ENCODE results near the gene SIVA1.

SIVA1 gene

DNA sequence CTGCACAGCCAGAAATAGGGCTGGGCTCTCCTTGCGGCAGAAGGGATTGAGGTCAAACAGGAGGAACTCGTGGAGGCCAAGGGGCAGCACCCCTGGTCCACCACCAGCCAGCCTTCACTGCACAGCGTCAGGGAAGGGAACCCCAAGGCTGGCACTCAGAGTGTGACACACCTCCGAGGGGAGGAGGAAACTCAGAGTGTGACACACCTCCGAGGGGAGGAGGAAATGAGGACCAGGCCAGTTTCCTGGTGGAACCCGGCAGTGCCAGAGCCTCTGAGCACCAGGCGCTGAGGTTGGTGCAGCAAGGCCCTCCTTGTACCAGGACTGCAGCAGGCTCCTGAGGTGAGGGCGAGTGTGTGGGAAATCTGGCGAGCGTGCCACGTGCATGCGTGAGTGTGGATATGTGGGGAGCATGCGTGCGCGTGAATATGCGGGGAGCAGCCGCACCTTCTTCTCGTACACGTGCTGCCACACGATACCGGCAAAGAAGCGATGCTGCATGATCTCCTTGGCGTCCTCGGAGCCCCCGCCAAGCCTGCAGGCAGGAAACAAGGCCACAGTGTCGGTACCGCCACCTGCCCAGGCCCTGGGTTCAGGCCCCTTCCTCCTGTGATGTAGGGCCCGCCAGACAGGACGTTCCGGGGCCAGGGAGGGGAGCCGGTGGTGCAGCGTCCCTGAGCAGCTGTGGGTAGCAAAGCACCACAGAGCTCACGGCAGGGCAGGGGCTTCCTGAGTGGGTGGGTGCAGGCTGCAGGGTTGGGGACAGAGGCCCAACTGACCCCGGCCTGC is 19.2 kb downstream of the SIVA1 start:
- no peak for DNase-seq (ENCODE audit: low read depth)

- no peak for DNase-seq (ENCODE audit: low read depth)
Measured at GRCh38 chr14:104772707-104773504, 20.0 kb downstream of the SIVA1 start.

GRCh38 chr14:104773505-104774452 is 20.8 kb downstream of the SIVA1 start:
- DNase-seq (ENCODE audit: low read depth) = no peak

DNA sequence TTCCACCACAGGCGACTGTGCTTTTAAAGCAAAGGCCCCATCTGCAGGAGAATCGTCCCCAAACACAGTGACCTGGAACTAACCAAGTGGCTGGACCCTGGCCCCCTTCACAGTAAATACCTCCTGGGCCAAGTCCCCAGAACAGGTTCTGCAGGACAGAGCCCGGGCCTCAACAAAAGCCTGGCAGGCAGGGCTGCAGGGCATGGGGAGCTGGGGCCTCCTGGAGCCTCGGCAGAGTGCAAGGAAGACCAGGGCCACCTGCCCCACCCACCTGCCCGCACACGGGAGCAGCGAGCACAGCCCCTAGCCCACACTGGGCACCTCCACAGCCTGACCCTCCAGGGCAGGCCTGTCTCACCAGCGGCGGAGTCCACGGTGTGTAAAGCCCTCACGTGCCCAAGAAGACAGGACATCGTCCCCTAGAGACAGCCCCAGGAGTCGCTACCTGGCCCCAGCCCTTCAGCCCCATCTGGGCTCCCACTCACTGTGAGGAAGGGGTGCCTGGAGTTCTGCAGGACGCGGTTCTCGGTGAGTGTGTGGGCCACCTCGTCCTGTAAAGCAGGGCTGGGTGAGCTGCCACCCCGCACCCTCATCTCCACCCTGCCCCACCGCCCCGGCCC is 21.6 kb downstream of the SIVA1 start:
- DNase-seq (ENCODE audit: low read depth) = no peak

- DNase-seq (ENCODE audit: low read depth) = no peak
Measured at GRCh38 chr14:104775073-104775489, 22.1 kb downstream of the SIVA1 start.

DNA sequence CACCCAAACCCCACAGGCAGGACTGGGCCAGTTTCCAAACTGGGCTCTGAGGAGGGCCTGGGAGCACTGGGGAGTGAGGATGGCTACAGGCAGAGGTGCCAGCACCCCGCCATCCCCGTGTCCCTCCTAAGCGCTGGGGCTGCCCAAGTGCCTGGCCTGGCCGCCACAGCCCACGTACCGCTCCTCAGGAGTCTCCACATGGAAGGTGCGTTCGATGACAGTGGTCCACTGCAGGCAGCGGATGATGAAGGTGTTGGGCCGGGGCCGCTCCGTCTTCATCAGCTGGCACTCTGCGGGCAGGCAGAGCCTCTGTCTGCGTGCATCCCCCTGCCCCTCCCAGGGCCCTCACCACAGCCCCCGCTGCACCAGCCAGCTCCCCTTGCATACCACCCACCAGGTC is 23.5 kb downstream of the SIVA1 start:
- DNase-seq (ENCODE audit: low read depth) = no peak

GRCh38 chr14:104776961-104777807 is 24.2 kb downstream of the SIVA1 start:
- DNase-seq (ENCODE audit: low read depth) = no peak

DNA sequence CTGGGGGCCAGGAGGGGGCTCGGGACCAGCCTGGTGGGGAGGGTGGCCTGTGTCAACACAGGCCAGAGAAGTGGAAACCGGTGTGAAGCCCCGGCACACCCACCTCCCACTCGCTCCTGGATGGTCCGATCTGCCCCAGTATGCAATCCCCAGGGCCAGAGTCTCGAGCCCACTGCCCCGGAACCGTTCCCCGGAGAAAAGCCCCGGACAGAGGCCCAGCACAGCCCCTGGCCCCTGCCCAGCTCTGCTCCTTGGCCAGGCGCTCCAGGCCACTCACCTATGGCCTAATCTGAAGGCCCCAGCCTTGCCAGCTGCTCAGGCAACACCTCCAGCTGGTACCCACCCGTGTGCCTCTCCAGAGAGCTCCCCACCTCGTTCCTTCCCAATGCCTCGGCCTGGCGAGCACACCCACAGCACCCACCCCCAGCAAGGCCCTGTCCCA is 24.9 kb downstream of the SIVA1 start:
- no peak for DNase-seq (ENCODE audit: low read depth)

GRCh38 chr14:104778694-104779331 is 25.9 kb downstream of the SIVA1 start:
- DNase-seq (ENCODE audit: low read depth) = no peak

- DNase-seq (ENCODE audit: low read depth) = no peak
Measured at GRCh38 chr14:104779776-104780512, 27.0 kb downstream of the SIVA1 start.

GRCh38 chr14:104780513-104781030 is 27.6 kb downstream of the SIVA1 start:
- DNase-seq (ENCODE audit: low read depth) = no peak

- DNase-seq (ENCODE audit: low read depth) = no peak
Measured at GRCh38 chr14:104781271-104782077, 28.5 kb downstream of the SIVA1 start.

DNA sequence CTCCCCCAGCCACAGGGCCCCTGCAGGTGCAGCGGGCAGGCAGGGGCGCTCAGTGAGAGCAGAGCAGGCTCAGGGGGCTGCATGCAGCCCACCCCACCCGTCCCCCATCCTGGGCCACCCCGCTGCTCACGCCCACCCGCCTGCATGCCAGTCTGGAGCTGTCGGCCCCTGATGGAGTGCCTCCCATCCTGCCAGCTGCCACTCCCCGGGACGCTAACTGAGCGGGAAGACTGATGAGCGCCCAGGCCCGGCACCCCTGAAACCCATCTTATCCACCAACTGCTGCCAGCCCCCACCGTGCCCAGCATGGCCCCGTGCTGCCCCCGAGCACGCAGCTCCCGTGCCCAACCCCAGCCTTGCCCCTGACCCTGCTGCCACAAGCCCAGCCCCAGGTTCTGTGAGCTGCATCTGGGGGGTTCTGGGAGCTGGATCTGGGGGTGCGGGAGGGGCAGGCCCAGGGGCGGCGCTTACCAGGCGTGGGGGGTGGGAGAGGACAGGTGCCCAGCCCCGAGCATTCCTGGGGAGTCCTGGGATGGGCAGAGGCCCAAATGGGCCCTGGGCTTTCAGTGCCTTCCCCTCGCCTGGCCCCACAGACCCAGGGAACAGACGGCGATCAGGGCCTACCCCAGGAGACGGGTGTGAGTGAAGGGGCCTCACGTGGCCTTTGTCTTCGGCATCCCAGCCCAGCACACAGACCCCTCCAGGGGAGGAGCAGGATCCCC is 29.3 kb downstream of the SIVA1 start:
- DNase-seq (ENCODE audit: low read depth) = no peak

GRCh38 chr14:104782808-104783139 is 29.8 kb downstream of the SIVA1 start:
- no peak for DNase-seq (ENCODE audit: low read depth)

DNA sequence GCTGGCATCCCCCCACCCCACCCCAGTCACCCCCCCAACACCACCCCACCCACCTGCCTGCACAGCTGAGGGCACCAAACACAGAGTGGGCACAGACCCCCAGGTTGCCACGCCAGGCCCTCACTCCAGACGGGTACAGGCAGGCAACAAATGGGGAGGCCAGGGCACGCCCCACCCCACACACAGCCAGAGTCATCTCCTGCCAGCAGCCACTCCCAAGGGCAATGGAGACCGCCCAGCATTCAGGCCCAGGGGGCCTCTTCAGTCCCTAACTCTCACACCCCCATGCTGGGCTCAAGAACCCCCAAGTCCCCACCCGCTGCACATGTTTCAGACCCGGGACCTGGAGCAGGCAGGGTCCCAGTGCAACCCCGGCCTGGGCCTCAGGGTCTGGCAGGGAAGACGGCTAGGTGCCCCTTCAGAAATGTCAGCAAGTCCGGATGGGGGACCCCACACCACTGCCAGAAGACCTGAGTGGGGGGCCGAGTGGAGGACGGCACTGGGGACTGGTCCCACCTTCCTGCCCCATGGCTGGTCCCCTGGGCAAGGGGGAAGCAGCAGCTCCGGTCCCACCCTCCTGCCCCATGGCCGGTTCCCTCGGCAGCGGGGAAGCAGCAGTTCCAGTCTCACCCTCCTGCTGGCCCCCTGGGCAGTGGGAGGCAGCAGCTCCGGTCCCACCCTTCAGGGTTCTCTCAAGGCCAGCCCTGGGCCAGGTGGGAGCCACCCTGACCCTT is 30.7 kb downstream of the SIVA1 start:
- DNase-seq (ENCODE audit: low read depth) = no peak

DNA sequence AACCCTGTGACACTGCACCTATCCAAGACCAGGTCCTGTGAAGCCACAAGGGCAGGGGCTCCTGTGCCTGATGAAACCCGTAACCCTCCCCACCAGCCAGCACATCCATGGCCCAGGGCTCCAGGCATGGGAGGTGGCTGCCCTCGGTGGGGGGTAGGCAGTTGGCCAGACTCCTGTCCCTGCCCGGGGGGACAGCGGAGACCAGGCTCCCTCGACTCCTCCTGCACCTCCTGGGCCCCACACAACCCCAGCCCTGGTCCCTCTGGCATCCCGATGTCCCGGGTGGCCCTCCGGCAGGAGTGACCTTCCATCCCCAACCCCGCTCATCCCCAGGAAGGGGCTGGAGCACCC is 31.2 kb downstream of the SIVA1 start:
- no peak for DNase-seq (ENCODE audit: low read depth)

All from HS-27A (cell line).